Embryonic facial prominence (tissue), 1 donor: ENCODE measurements around the gene E2F7.

Experiments used
- DNase-seq: peaks from one replicate; pipeline ENCODE4 v3.0.0-alpha.2; 2016; ENCODE audit errors: extremely low spot score

The E2F7 gene

GRCh38 chr12:77016606-77017005 lies 48.8 kb downstream of the E2F7 start:
- DNase-seq: no peak

GRCh38 chr12:77013091-77013490 lies 52.3 kb downstream of the E2F7 start:
- DNase-seq: no peak

GRCh38 chr12:77010691-77011548 lies 54.4 kb downstream of the E2F7 start:
- DNase-seq: peak; percentile 79

- no peak for DNase-seq
These were observed 57.9 kb downstream of the E2F7 start for GRCh38 chr12:77007476-77007875.

- peak; percentile 13 for DNase-seq
These were observed 59.7 kb downstream of the E2F7 start for GRCh38 chr12:77005611-77006098.

GRCh38 chr12:77003914-77004313 lies 61.5 kb downstream of the E2F7 start:
- DNase-seq: no peak

- DNase-seq: no peak
These were observed 62.1 kb downstream of the E2F7 start for GRCh38 chr12:77003246-77003645.

GRCh38 chr12:77002382-77002781 lies 63.0 kb downstream of the E2F7 start:
- no peak for DNase-seq

GRCh38 chr12:77001276-77001675 lies 64.1 kb downstream of the E2F7 start:
- DNase-seq: no peak

- no peak for DNase-seq
These were observed 66.3 kb downstream of the E2F7 start for GRCh38 chr12:76998908-76999556.

- DNase-seq: no peak
These were observed 67.0 kb downstream of the E2F7 start for GRCh38 chr12:76998386-76998785.

GRCh38 chr12:76997011-76997780 lies 68.2 kb downstream of the E2F7 start:
- DNase-seq: no peak

GRCh38 chr12:76990716-76991115 lies 74.7 kb downstream of the E2F7 start:
- DNase-seq: no peak

- DNase-seq: no peak
These were observed 80.8 kb downstream of the E2F7 start for GRCh38 chr12:76984566-76984965.

- no peak for DNase-seq
These were observed 81.9 kb downstream of the E2F7 start for GRCh38 chr12:76983420-76983819.

- DNase-seq: no peak
These were observed 85.2 kb downstream of the E2F7 start for GRCh38 chr12:76980196-76980595.

GRCh38 chr12:76976777-76977382 lies 88.5 kb downstream of the E2F7 start:
- DNase-seq: peak; percentile 30
